Measurements from ENCODE around the gene POLR1G. TPM values are rescaled to one million over a fixed set of nuclear protein-coding genes. Genes with fewer than 3 reads are reported as not detected.

POLR1G gene
- total RNA-seq, 1 experiment from 2014 or later, result 25.5 TPM

DNA sequence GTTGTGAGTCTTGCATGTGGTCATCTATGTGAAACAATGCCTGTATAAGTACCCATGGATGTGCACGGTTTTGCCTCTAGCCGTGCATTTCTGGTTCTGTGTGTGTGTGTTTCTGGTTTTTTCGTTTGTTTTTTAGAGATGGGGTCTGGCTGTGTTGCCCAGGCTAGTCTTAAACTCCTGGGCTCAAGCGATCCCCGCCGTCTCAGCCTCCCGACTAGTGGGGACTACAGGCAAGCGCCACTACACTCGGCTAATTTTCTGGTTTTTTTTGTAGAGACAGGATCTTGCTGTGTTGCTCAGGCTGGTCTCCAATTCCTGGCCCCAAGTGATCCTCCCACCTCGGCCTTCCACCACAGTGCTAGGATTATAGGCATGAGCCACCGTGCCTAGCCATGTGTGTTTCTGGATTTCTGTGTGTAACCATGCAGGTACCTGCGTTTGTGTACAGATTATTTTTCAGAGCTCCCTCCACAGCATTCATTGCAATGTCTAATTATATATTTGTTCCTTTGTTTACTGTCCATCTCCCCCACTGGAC, 45.5 kb downstream of the POLR1G start:
- peak overlapping the region; percentile 94; the same call in 1 of the 2 replicates for H3K27ac ChIP-seq
- no peaks in the 10 kb centered on the region for H3K9me3 ChIP-seq (replicated peaks)
- no peaks in the 10 kb centered on the region for H3K36me3 ChIP-seq
- peaks cover 62% of the 10 kb centered on the region for H3K4me1 ChIP-seq (replicated peaks)
- no peak for DNase-seq (ENCODE audit: low read depth in 1 of 2, low spot score in 2 of 2)
- no peak overlapping the region for H3K4me3 ChIP-seq
- H3K27me3 ChIP-seq (replicated peaks), result no peaks in the 10 kb centered on the region

DNA sequence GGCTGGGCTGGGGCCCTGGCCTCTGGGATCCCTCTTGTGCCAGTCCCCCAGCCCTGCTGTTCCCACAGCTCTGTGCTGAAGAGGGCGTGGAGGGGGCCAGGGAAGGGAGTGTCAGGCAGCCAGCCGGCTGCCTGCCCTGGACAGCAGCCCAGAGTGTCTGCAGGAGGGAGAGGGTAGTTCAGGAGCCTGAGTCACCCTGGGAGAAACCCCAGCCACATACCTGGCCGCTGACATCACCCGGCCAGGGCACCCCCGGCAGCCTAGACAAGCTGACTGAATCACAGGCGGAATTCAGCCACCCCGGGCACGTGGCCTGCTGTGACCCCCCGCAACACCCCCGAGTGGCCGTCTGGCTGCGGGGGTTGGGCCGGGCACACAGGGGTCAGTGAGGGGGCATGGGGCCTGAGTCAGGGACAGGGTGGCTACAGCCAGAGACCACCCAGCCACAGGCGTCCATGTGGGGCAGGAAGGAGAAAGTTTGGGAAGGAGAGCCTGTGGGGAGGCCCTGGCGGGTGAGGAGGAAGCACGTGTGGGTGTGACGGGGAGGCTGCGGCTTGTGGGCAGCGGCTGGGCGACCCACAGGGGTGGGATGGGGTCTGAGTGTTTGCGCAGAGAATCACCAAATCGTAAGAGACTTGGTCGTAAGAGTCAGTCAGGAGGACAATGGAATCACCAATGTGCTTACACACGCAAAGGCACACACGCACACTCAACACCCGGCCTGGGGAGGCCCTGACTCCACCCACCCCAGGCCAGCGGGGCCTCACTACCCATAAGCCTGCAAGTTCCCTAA, 49.5 kb downstream of the POLR1G start:
- Histone ChIP-seq H3K4me1 (replicated peaks) (peaks cover 57% of the 10 kb centered on the region), H3K27me3 (replicated peaks) (no peaks in the 10 kb centered on the region), H3K27ac (peak overlapping the region; percentile 83), H3K4me3 (no peak overlapping the region), H3K36me3 (no peaks in the 10 kb centered on the region), H3K9me3 (replicated peaks) (no peaks in the 10 kb centered on the region)
- DNase-seq (ENCODE audit: low read depth in 1 of 2, low spot score in 2 of 2), result peak; percentile 99

DNA sequence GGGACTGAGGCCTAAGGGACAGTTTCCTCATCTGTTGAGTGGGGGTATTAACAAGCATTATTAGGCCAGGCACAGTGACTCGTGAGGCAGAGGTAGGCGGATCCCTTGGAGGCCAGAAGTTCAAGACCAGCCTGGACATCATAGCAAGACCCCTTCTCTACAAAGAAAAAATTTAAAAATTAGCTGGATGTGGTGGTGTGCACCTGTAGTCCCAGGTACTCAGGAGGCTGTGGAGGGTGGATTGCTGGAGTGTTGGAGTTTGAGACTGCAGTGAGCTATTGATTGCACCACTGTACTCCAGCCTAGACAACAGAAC, 50.0 kb downstream of the POLR1G start:
- no peak for DNase-seq (ENCODE audit: low read depth in 1 of 2, low spot score in 2 of 2)
- H3K4me1 ChIP-seq (replicated peaks), result peaks cover 51% of the 10 kb centered on the region
- H3K4me3 ChIP-seq, result no peak overlapping the region
- peak overlapping the region; percentile 83 for H3K27ac ChIP-seq
- H3K9me3 ChIP-seq (replicated peaks), result no peaks in the 10 kb centered on the region
- H3K27me3 ChIP-seq (replicated peaks), result no peaks in the 10 kb centered on the region
- H3K36me3 ChIP-seq, result no peaks in the 10 kb centered on the region

DNA sequence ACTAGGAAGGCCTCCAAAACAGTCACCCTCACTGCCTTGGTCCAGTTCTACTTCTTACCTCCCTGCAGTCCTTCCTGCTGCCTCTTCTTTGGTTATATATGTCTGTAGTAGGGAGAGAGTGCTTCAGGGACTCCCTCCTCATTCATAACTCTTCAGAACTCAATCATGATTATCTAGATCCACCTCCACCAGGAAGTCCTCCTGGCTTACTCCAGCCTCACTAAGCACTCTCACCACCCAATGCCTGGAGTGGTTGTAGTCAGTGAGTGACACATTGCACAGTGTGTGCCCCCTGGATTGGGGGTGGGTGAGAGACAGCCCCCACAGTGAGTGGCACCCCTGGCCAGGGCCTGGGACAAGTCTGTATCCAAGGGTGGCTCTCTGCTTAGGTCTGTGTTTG, 51.3 kb downstream of the POLR1G start:
- H3K9me3 ChIP-seq (replicated peaks), result no peaks in the 10 kb centered on the region
- no peaks in the 10 kb centered on the region for H3K27me3 ChIP-seq (replicated peaks)
- peaks cover 38% of the 10 kb centered on the region for H3K4me1 ChIP-seq (replicated peaks)
- no peaks in the 10 kb centered on the region for H3K36me3 ChIP-seq
- no peak overlapping the region for H3K4me3 ChIP-seq
- H3K27ac ChIP-seq, result no peak overlapping the region
- no peak for DNase-seq (ENCODE audit: low read depth in 1 of 2, low spot score in 2 of 2)

Other genes starting within 250 kb of the POLR1G start
- gene NKPD1, start 245.7 kb upstream of the POLR1G start, total RNA-seq (2014; rRNA removed; shearing (Covaris generic)), result not detected in 2 replicates
- 13.3 and 19.9 TPM in 2 replicates for gene TRAPPC6A, start 228.4 kb upstream of the POLR1G start, total RNA-seq (2014; rRNA removed; shearing (Covaris generic))
- gene BLOC1S3, start 227.9 kb upstream of the POLR1G start, total RNA-seq (2014; rRNA removed; shearing (Covaris generic)), result 2.9 and 10.6 TPM in 2 replicates
- gene EXOC3L2, start 161.2 kb upstream of the POLR1G start, total RNA-seq (2014; rRNA removed; shearing (Covaris generic)), result 0.05 TPM in 1 of 2 replicates, not detected in the other
- 11.3 and 15.6 TPM in 2 replicates for gene MARK4, start 155.4 kb upstream of the POLR1G start, total RNA-seq (2014; rRNA removed; shearing (Covaris generic))
- not detected in 2 replicates for gene CKM, start 83.8 kb upstream of the POLR1G start, total RNA-seq (2014; rRNA removed; shearing (Covaris generic))
- gene KLC3, start 65.9 kb upstream of the POLR1G start, total RNA-seq (2014; rRNA removed; shearing (Covaris generic)), result 0.37 TPM in 1 of 2 replicates, not detected in the other
- gene ERCC2, start 36.1 kb upstream of the POLR1G start, total RNA-seq (2014; rRNA removed; shearing (Covaris generic)), result 45.8 and 63.4 TPM in 2 replicates
- 5.1 and 5.6 TPM in 2 replicates for gene PPP1R13L, start 1.6 kb upstream of the POLR1G start, total RNA-seq (2014; rRNA removed; shearing (Covaris generic))
- 102 and 247 TPM in 2 replicates for gene ERCC1, start 17.3 kb downstream of the POLR1G start, total RNA-seq (2014; rRNA removed; shearing (Covaris generic))
- gene FOSB, start 61.4 kb downstream of the POLR1G start, total RNA-seq (2014; rRNA removed; shearing (Covaris generic)), result 1.1 TPM in 1 of 2 replicates, not detected in the other
- gene RTN2, start 90.4 kb downstream of the POLR1G start, total RNA-seq (2014; rRNA removed; shearing (Covaris generic)), result 5.1 and 7.5 TPM in 2 replicates
- gene PPM1N, start 91.8 kb downstream of the POLR1G start, total RNA-seq (2014; rRNA removed; shearing (Covaris generic)), result 0.29 TPM in 1 of 2 replicates, not detected in the other
- gene VASP, start 100.8 kb downstream of the POLR1G start, total RNA-seq (2014; rRNA removed; shearing (Covaris generic)), result 115 TPM in 2 replicates
- 10.7 and 18.2 TPM in 2 replicates for gene OPA3, start 178.2 kb downstream of the POLR1G start, total RNA-seq (2014; rRNA removed; shearing (Covaris generic))
- gene GPR4, start 195.6 kb downstream of the POLR1G start, total RNA-seq (2014; rRNA removed; shearing (Covaris generic)), result not detected in 2 replicates
- 33.6 and 45.4 TPM in 2 replicates for gene EML2, start 232.8 kb downstream of the POLR1G start, total RNA-seq (2014; rRNA removed; shearing (Covaris generic))

Measured in SJSA1 (cell line).